ENCODE data around the gene CYFIP2. TPM values are rescaled to one million over a fixed set of nuclear protein-coding genes. Genes with fewer than 3 reads are reported as not detected.

CYFIP2 gene
- total and polyA plus RNA-seq, 2 of the 8 experiments (the other 6 are each of a cell fraction or from before 2014, with no cell fraction given) = 45.1 to 80.6 TPM

DNA sequence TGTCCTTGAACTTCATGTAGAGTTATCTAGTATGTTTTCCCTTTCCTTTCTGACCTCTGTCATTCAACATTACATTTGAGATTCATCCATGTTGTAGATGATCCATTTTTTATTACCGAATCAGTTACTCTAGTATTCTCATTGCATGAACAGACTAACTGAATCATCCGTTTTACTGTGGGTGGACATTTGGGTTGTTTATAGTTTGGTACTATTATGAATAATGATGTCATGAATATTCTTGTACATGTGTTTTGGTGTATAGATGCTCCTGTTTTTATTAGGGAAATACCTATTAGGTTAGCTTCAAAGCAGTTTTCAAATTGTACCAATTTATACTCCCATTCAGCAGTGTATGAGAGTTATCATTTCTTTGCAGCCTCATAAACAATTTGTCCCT lies 99.8 kb downstream of the CYFIP2 start:
- ChIA-PET CTCF (ENCODE audit: partially characterized antibody) (interaction anchor here (1.0 to 15.5 kb wide), 5 partner anchors 9 to 378 kb away, joined by 3 to 282 read pairs (median 46); partner anchors contain the start of gene LSM11), POLR2A (ENCODE audit: partially characterized antibody) (no interaction called here)
- no peaks in the 10 kb centered on the region; the same call in 1 of the 2 replicates for H3K79me1 ChIP-seq (ENCODE audit: low read depth, low read length)
- peaks cover 0 to 17% (median 12%) of the 10 kb centered on the region in 4 experiments; a peak in 7 of 8 replicates for H3K36me3 ChIP-seq (ENCODE audit: control insufficient read depth in 2 of 4, insufficient read depth in 4 of 4, low read length in 3 of 4)
- TF ChIP-seq, protein P1, sequence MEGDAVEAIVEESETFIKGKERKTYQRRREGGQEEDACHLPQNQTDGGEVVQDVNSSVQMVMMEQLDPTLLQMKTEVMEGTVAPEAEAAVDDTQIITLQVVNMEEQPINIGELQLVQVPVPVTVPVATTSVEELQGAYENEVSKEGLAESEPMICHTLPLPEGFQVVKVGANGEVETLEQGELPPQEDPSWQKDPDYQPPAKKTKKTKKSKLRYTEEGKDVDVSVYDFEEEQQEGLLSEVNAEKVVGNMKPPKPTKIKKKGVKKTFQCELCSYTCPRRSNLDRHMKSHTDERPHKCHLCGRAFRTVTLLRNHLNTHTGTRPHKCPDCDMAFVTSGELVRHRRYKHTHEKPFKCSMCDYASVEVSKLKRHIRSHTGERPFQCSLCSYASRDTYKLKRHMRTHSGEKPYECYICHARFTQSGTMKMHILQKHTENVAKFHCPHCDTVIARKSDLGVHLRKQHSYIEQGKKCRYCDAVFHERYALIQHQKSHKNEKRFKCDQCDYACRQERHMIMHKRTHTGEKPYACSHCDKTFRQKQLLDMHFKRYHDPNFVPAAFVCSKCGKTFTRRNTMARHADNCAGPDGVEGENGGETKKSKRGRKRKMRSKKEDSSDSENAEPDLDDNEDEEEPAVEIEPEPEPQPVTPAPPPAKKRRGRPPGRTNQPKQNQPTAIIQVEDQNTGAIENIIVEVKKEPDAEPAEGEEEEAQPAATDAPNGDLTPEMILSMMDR (IDR thresholded peaks at IDR 0.05; ENCODE audit: control extremely low read depth in 1 of 3, insufficient read depth in 1 of 3, low read depth in 1 of 3, low read length in 3 of 3) = no peak
- TF ChIP-seq SP4 (IDR thresholded peaks at IDR 0.05; ENCODE audit: low read length) = no peak
- no peak overlapping the region for H2BK20ac ChIP-seq (ENCODE audit: low read length)
- FAIRE-seq (no peak), DNase-seq (ENCODE audit: low read depth in 1 of 2, low spot score in 2 of 2) (no peak)
- 87% methylated on average over 2 of the region's 2 CpGs; no CpG with 5 or more reads in 1 of the 2 experiments for WGBS, 2 experiments (ENCODE audit: extremely low coverage in 1 of 2, insufficient coverage in 1 of 2, insufficient read length in 1 of 2, insufficient replicate concordance in 2 of 2, low coverage in 1 of 2, low lambda C conversion rate in 2 of 2, missing lambda C conversion rate in 1 of 2)
- no peak overlapping the region for H3K23ac ChIP-seq (ENCODE audit: insufficient read length)
- no peaks in the 10 kb centered on the region; a peak in 1 of 7 replicates for H3K4me1 ChIP-seq (replicated peaks in 1 of 4; ENCODE audit: control insufficient read depth in 3 of 4, insufficient read depth in 4 of 4, low read length in 3 of 4)
- H2AFZ ChIP-seq (ENCODE audit: low read length) = no peak overlapping the region
- no peaks in the 10 kb centered on the region for H3K23me2 ChIP-seq (ENCODE audit: low read depth, low read length)
- no peak overlapping the region for H3K18ac ChIP-seq (ENCODE audit: extremely low read depth, low read length)
- H3K27me3 ChIP-seq (replicated peaks in 1 of 4; ENCODE audit: control insufficient read depth in 3 of 4, extremely low read depth in 1 of 4, insufficient read depth in 3 of 4, low read length in 3 of 4) = no peaks in the 10 kb centered on the region; a peak in 1 of 7 replicates
- H4K8ac ChIP-seq (ENCODE audit: extremely low read depth, insufficient read depth, low read length) = no peak overlapping the region
- H3K4me3 ChIP-seq (ENCODE audit: extremely low read depth in 1 of 4, insufficient read depth in 2 of 4, low read depth in 3 of 4, low read length in 4 of 4) = no peak overlapping the region
- no peak overlapping the region for H3K27ac ChIP-seq (ENCODE audit: low read depth, low read length)
- H4K20me1 ChIP-seq (replicated peaks in 1 of 2; ENCODE audit: control insufficient read depth in 1 of 2, insufficient read depth in 2 of 2, low read length in 2 of 2) = peaks cover 0 to 2% of the 10 kb centered on the region in 2 experiments
- no peak overlapping the region for H3K14ac ChIP-seq (ENCODE audit: insufficient read length)
- no peak overlapping the region for H2BK15ac ChIP-seq (ENCODE audit: low read length)
- no peak overlapping the region for H4K5ac ChIP-seq (ENCODE audit: insufficient read length, low read depth, low read length)
- no peaks in the 10 kb centered on the region for H3K79me2 ChIP-seq (ENCODE audit: control insufficient read depth in 1 of 2, insufficient read depth in 2 of 2, low read length in 2 of 2)
- no peak overlapping the region for H2BK5ac ChIP-seq (ENCODE audit: low read depth, low read length)
- H3K9me3 ChIP-seq (ENCODE audit: insufficient read depth in 2 of 2, low read depth in 1 of 2, low read length in 1 of 2) = no peaks in the 10 kb centered on the region
- H3K4me2 ChIP-seq (ENCODE audit: insufficient read depth in 1 of 2, low read depth in 2 of 2, low read length in 2 of 2) = no peak overlapping the region
- no peak overlapping the region for H2BK120ac ChIP-seq (replicated peaks; ENCODE audit: low read depth, low read length)
- H3K9ac ChIP-seq (replicated peaks in 1 of 4; ENCODE audit: extremely low read depth in 1 of 4, low read depth in 3 of 4, low read length in 3 of 4) = no peak overlapping the region
- H3K56ac ChIP-seq (replicated peaks; ENCODE audit: insufficient read length, low read depth, low read length) = no peak overlapping the region
- no peak overlapping the region for H2AK5ac ChIP-seq (ENCODE audit: low read depth, low read length)
- H2BK12ac ChIP-seq (ENCODE audit: low read depth, low read length) = no peak overlapping the region
- no peak overlapping the region for H4K91ac ChIP-seq (replicated peaks; ENCODE audit: insufficient read length, low read length)
- H3K4ac ChIP-seq (replicated peaks; ENCODE audit: insufficient read length, low read depth, low read length) = no peak overlapping the region

Data from H1 (cell line).